HG03457 (cell line): ENCODE measurements around the gene ACP4.

Experiments
- ATAC-seq: cut with Tn5 transposase; IDR thresholded peaks from one replicate; pipeline ENCODE4 v1.9.1; 2021; ENCODE audit warnings: moderate number of reproducible peaks; ENCODE audit not compliant: unreplicated experiment

ACP4 gene

DNA sequence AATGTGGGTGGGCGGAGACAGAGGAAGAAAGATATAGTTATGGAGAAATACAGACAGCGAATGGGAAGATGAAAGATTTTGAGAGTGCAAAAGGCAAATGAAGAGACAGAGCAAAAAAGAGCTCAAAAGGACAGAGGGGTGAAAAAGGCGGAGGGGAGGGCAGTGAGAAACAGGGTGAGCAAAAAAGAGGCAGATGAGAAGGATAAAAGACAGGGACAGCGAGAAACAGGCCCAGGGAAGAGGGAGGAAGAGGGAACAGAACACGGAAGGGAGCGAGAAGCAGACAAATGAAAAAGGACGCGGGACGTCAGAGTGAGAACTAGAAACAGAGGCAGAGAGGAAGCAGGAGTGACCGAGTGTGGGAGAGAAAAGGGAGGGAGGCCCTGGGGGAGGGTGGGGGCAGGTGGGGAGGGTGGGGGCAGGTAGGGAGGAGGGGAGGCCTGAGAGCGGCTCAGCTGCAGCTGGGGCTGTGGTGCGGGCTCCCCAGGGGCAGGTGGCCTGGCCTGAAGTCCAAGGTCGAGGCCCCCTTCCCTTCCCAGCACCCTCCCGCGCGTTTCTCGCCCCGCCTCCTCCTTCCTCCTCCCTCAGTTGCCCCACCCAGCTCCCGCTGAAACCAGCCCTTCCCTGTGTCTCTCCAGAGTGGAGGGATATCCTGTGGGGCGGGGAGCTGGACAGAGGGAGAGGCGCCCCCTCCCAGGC lies 30.5 kb downstream of the ACP4 start:
- no peak for ATAC-seq

GRCh38 chr19:50821248-50821612 lies 31.0 kb downstream of the ACP4 start:
- no peak for ATAC-seq

GRCh38 chr19:50821622-50822021 lies 31.4 kb downstream of the ACP4 start:
- no peak for ATAC-seq

DNA sequence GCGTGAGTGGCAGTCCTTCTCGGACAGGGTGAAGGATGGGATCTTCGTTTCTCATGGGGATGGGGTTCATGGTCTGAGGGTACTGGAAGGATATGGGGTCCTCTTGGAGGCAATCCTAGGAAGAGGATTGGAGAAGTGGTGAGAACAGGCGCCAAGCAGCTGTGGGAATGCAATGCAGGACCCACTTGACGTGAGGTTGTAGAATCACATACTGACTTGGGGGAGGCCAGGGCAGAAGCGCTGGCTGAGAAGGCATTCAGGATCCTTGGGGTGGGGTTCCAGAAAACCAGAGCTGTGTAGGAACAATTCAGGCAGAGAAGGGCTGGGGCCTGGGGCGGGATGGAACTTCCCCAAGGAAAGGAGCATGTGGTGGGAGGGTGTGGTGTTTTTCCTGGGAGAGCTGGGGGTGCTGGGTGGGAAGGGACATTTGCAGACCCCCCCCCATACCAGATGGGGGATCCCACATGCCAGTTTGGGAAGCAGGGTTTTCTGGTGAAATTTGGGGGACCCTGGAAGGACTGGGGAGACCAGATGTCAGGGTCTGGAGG lies 32.5 kb downstream of the ACP4 start:
- no peak for ATAC-seq

- no peak for ATAC-seq
Observed at GRCh38 chr19:50823389-50824042, 33.3 kb downstream of the ACP4 start, which contains the start of gene KLK1. Gene KLK1 (minus strand): TSS chr19:50823787. CDS start chr19:50823748, 39 bp downstream.

DNA sequence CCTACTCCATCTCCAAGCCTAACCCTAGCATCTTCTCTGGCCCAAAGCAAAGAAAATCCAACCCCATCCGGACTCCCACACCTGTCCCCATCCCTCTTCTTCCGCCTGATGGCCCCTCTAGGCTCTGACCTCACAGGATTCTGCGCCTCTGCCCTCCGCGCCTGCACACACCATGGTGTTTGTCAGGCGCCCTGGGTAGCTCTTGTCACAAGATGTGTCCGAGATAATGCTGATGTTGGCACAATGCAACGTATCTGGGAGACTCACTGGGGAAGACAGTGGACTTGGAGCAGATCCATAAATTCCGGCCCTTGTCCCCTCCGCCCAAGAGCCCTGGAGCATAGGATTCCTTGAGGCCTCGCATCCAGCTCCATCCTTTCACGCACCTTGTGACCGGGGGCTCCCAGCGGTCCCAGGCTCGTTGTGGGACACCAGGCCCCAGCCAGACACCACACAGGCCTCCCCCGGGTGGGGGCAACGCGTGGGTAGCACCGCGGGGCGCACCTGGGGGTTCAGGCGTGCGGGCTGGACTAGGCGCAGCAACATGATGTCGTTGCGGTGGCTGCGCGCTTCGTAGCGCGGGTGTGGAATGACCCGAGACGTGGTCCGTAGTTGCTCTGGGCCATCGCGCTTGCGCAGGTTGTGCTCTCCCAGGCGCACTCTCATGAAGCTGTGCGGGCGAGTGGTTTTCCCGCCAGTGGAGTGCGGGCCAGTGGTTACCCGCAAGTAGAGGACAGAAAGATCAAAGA lies 36.5 kb downstream of the ACP4 start:
- no peak for ATAC-seq

DNA sequence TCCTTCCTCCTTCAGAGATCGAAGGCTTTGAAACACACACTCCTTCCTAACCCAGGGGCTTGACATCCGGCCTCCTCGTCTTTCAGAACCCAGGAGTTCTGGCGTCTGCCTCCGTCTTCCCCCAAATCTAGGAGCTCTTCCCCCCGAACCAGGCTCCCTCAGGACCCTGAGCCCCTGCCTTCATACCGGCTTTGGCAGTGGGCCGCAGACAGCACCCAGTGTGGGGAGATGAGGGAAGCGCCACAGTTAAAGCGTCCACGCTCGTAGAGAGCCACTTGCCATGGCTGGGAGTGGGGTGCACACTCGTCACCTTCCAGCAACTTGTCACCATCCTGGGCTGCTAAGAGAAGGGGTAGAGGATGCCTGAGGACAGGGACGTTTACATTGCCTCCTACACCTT lies 37.3 kb downstream of the ACP4 start:
- ATAC-seq, result no peak

DNA sequence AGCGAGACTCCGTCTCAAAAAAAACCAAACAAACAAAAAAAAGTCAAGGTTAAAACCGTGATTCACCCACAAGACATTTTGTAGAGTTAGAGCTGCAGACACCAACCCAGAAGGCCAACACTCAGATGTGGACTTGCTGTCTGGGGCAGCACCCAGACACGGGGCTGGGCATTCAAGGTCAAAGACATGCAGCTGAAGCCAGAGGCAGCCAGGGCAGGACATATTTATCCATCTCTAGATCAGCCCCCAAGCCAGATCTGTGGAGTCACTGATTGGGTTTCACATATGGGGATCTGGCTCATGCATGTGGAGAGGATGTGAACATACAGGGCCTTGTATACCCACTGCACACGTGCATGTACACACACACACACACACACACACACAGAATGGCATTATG lies 39.6 kb downstream of the ACP4 start:
- ATAC-seq, result no peak

GRCh38 chr19:50830266-50831025 lies 40.2 kb downstream of the ACP4 start:
- ATAC-seq, result no peak

DNA sequence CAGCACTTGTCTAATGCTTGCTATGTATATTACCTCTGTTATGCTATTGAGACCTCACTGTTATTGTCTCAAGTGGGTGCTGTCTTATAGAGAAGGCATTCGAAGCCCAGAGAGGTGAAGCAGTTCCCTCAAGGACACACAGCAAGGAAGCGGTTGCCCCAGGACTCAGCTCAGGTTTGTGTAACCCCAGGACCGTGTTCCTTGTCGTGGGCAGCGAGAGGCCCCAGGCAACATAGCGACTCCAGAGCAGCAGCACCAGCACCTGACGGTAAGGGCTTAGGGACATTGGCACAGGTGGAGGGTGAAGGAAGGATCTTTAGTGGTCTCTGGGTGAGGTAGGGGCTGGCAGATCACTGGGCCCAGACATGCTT lies 40.8 kb downstream of the ACP4 start:
- ATAC-seq, result no peak

GRCh38 chr19:50832666-50833065 lies 42.5 kb downstream of the ACP4 start:
- ATAC-seq, result no peak

- no peak for ATAC-seq
Observed at GRCh38 chr19:50833117-50833801, 43.0 kb downstream of the ACP4 start, which contains the start of gene KLK15. Gene KLK15 (minus strand): TSS chr19:50833574. CDS start chr19:50831492, 2,082 bp downstream.

DNA sequence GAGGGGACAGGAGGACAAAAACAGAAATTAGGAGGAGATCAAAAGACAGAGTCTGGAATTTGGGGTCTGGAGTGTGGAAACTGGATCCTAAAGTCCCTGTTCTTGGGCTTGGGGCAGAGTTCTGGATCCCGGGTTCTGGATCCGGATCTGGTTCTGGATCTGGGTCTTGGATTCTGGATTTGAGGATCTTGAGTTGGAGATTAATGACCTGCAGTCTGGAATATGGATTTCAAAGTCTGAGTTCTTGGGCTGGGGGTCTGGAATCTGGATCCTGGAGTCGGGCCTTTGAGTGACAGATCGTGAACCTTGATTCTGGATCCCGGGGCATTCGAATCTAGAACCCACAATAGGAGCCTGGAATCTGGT lies 43.6 kb downstream of the ACP4 start:
- no peak for ATAC-seq

DNA sequence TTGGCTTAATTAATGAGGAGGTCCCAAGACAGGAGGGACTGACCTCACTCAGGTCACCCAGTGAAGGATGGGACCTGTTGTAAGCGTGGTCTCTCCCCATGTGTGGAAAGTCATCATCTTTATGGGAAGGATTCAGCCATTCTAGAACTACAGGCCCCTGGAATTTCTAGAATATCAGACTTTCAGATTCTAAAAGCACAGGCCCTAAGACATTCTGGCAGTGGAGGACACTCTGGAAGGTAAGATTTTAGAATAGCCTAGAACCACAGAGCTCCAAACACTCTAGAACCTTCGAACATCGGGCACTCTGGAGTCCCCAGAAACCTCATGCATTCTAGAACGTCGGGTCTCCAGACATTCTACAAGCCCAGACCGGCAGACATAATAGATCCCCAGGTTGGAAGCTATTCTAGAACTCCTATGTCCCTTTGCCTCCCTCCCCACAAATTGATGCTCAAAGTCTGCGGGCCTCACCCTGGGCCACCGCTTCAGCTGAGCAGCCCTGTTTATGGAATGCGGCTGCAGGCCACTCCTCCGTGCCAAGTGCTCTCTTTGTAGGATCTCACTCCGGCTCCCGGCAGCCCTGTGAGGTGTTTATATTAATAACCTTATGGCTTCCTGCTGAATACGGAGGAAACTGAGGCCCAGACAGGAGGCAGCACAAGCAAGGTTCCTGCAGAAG lies 45.0 kb downstream of the ACP4 start:
- ATAC-seq, result no peak

DNA sequence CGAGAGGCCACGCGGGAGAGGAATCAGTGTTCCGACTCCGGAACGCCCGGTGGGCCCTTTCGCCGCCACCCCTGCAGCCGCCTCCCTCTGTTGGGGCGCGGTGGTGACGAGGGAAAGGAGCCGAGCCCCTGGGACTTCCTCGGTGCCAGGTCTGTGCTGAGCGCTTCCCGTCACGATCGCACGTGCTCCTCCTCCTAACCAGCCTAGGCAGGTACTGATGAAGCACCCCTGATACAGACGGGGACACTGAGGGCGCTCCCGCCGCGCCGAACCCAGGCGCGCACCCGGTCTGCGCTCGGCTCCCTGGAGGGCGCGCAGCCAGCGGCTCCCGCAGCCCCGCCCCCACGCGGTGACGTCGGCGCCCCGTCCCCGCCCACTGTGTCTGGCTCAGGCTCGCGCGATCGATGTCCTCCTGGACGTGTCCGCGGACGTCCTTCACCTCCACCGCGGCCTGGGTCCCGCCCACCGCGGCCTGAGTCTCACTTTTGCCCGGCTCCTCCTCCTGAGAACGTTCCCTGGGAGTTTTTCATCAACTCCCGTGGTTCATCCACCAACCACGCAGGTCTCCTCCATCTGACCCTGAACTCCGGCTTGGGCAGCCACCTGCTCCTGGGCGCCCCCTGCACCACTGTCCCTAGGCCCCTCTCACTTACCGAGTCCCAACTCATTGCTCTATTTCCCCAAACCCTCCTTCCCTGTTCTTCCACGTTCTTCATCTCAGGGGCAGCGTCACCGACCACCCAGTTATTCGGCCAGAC lies 45.7 kb downstream of the ACP4 start:
- no peak for ATAC-seq

DNA sequence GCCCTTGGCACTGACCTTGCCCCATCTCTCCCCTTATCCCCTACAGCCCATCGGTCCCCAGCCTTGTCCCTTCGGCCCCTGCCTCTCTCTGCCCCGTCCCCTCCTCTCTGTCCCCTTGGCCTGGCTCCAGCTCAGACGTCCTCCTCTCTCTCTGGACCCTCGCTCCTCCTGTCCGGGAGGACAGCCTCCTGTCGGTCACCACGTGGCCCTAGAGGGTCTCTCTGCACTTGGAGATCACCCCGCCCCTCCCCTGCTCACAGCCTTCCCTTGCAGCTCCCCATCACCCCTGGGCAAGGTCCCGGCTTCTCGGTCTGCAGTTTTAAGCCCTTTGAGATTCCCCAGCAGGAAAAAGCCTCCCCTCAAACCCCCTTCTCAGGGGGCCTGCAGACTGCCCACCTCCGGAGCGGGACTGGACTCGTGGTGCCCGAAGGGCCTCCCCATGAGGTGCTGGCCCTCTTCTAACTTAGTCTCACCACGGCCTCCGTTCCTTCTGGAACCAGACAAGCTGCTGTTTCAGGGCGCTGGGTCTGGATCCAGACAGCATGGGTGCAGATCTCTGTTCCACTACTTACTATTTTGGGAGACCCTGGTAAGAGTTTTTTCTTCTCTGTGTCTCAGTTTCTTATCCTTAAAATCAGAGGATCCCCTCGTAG lies 46.5 kb downstream of the ACP4 start:
- no peak for ATAC-seq

DNA sequence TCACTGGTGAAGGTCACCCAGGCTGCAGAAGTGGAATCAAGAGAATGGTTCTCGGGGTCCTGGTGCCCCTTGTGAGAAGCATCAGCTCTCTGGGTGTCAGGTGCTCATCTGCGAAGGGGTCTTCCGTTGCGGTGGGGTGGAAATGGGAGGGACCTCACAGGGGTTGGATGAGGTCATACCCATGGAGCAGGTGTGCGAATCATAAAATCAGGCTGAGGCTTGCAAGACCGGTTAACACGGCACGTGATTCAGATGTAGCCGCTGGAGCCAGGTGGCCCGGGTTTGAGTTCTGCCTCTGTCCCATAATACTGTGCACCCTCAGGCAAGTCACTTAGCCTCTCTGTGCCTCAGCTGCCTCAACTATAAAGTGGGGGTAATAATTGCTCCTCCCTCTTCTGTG lies 47.1 kb downstream of the ACP4 start:
- no peak for ATAC-seq

DNA sequence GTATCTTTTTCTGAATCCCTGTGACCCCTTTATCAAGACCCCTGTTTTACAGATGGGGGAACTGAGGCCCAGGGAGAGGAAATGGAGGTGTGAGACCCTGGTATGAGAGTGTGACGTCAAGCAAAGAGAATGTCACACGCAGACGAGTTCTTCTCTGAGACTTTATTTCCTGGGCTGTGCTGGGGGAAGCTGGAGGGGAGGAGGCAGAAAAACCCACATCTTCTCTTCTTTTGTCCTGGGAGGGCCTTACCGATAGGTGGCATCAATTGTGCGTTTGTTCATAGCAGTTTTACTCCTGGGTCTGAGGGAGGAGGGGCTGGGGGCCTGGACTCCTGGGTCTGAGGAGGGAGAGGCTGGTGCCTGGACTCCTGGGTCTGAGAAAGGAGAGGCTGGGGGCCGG lies 48.0 kb downstream of the ACP4 start:
- no peak for ATAC-seq
